Vagina (tissue), 2 donors: ENCODE results near the gene LITAF. TPM values are rescaled to one million over a fixed set of nuclear protein-coding genes. Genes with fewer than 3 reads are reported as not detected.
"Not testable (repeated sequence)": the region's sequence is repeated elsewhere in the genome, so short reads cannot be mapped to it uniquely, and the experiment has no call there.

Experiments
- DNase-seq, 2 donors: peaks; one replicate each; pipeline ENCODE4 v3.0.0-alpha.2; 2017; ENCODE audit errors: extremely low spot score in 2 of 2
- H3K27ac ChIP-seq: fragments of 200-600 bp; sonication (generic); one replicate; pipeline ENCODE4 v1.5.1; 2019
- H3K27me3 ChIP-seq: fragments of 200-600 bp; sonication (generic); one replicate; pipeline ENCODE4 v1.5.1; 2019
- H3K36me3 ChIP-seq, 2 donors: fragments of 200-600 bp; sonication (generic); one replicate each; pipeline ENCODE4 v1.5.1; 2017 to 2019
- H3K4me1 ChIP-seq: fragments of 200-600 bp; sonication (generic); one replicate; pipeline ENCODE4 v1.5.1; 2019
- H3K4me3 ChIP-seq, 2 donors: fragments of 200-600 bp; sonication (generic); 1 replicate in 1 of 2; 2 replicates in 1 of 2; pipeline ENCODE4 v1.5.1; 2016 to 2019
- H3K9me3 ChIP-seq: fragments of 200-600 bp; sonication (generic); one replicate; pipeline ENCODE4 v1.5.1; 2019
- CTCF ChIP-seq, 3 experiments: fragments of 450-650 bp in 2 of 3; fragments of 200-600 bp in 1 of 3; sonication (generic) in 1 of 3; IDR thresholded peaks; one replicate each; pipeline ENCODE4 v1.5.1; 2017 to 2019; ENCODE audit warnings: antibody characterized with exemption in 3 of 3, mild to moderate bottlenecking in 2 of 3, moderate library complexity in 2 of 3
- POLR2A ChIP-seq, 2 donors: fragments of 450-650 bp; IDR thresholded peaks; one replicate each; pipeline ENCODE4 v1.6.1; 2017; ENCODE audit warnings: antibody characterized with exemption in 2 of 2, mild to moderate bottlenecking in 2 of 2, moderate library complexity in 2 of 2
- POLR2AphosphoS5 ChIP-seq, 2 donors: sonication (generic); formaldehyde crosslinking; IDR thresholded peaks; one replicate each; pipeline ENCODE4 v1.9.0; 2017; ENCODE audit warnings: antibody characterized with exemption in 2 of 2, mild to moderate bottlenecking in 2 of 2, low read depth in 1 of 2; ENCODE audit not compliant: insufficient read depth in 1 of 2
- intact Hi-C: fragments of 100-400 bp; cut with DNase I; formaldehyde crosslinking; loops from one replicate; pipeline ENCODE4 v1.15.1; 2023
- total RNA-seq: library from RNA; depleted of rRNA; stranded (reverse); fragments of >200 nt; gene quantifications from one replicate; pipeline ENCODE4 v1.2.3, GENCODE V29; 2016

Gene LITAF
- total RNA-seq, 1 donor from 2014 or later = 111 TPM

GRCh38 chr16:11599579-11599978, 12.9 kb upstream of the LITAF start:
- TF ChIP-seq CTCF (IDR thresholded peaks at IDR 0.05) (no peak), POLR2A (IDR thresholded peaks at IDR 0.05) (no peak), POLR2AphosphoS5 (IDR thresholded peaks at IDR 0.05; ENCODE audit: insufficient read depth in 1 of 2, low read depth in 1 of 2) (no peak)
- peaks cover 46% of the 10 kb centered on the region for H3K4me1 ChIP-seq
- no peak overlapping the region for H3K4me3 ChIP-seq

GRCh38 chr16:11597235-11598095, 10.7 kb upstream of the LITAF start:
- Histone ChIP-seq H3K36me3 (no peaks in the 10 kb centered on the region), H3K27ac (peak overlapping the region; percentile 85), H3K4me1 (peaks cover 33% of the 10 kb centered on the region), H3K4me3 (peak overlapping the region in 1 of 2 donors; percentile 20), H3K9me3 (no peaks in the 10 kb centered on the region), H3K27me3 (no peaks in the 10 kb centered on the region)
- intact Hi-C loops = no loop called here
- no peak for TF ChIP-seq POLR2A (IDR thresholded peaks at IDR 0.05)
- no peak for TF ChIP-seq CTCF (IDR thresholded peaks at IDR 0.05)
- peak in 1 of 2 donors; percentile 63 for TF ChIP-seq POLR2AphosphoS5 (IDR thresholded peaks at IDR 0.05; ENCODE audit: insufficient read depth in 1 of 2, low read depth in 1 of 2)
- DNase-seq = no peak

More at GRCh38 chr16:11599579-11599978, 12.9 kb upstream of the LITAF start:
- H3K27ac ChIP-seq = peak overlapping the region; percentile 85
- DNase-seq = no peak
- no peaks in the 10 kb centered on the region for H3K9me3 ChIP-seq
- H3K36me3 ChIP-seq = no peaks in the 10 kb centered on the region
- intact Hi-C loops = no loop called here
- no peaks in the 10 kb centered on the region for H3K27me3 ChIP-seq

GRCh38 chr16:11596572-11597226, 10.0 kb upstream of the LITAF start:
- Histone ChIP-seq H3K4me3 (no peak overlapping the region), H3K27ac (peak overlapping the region; percentile 85), H3K36me3 (no peaks in the 10 kb centered on the region), H3K9me3 (no peaks in the 10 kb centered on the region), H3K4me1 (peaks cover 33% of the 10 kb centered on the region), H3K27me3 (no peaks in the 10 kb centered on the region)
- TF ChIP-seq CTCF (IDR thresholded peaks at IDR 0.05) (no peak), POLR2AphosphoS5 (IDR thresholded peaks at IDR 0.05; ENCODE audit: insufficient read depth in 1 of 2, low read depth in 1 of 2) (no peak), POLR2A (IDR thresholded peaks at IDR 0.05) (no peak)
- intact Hi-C loops = no loop called here
- no peak for DNase-seq

GRCh38 chr16:11593581-11593980, 6.9 kb upstream of the LITAF start:
- H3K27me3 ChIP-seq = no peaks in the 10 kb centered on the region
- DNase-seq = no peak
- no peak overlapping the region for H3K27ac ChIP-seq
- H3K4me1 ChIP-seq = peaks cover 33% of the 10 kb centered on the region
- H3K9me3 ChIP-seq = no peaks in the 10 kb centered on the region
- H3K36me3 ChIP-seq = no peaks in the 10 kb centered on the region
- intact Hi-C loops = no loop called here
- H3K4me3 ChIP-seq = no peak overlapping the region
- TF ChIP-seq POLR2A (IDR thresholded peaks at IDR 0.05) (no peak), POLR2AphosphoS5 (IDR thresholded peaks at IDR 0.05; ENCODE audit: insufficient read depth in 1 of 2, low read depth in 1 of 2) (no peak), CTCF (IDR thresholded peaks at IDR 0.05) (no peak)

GRCh38 chr16:11593076-11593475, 6.4 kb upstream of the LITAF start:
- H3K4me1 ChIP-seq = peaks cover 29% of the 10 kb centered on the region

GRCh38 chr16:11591630-11592029, 4.9 kb upstream of the LITAF start:
- H3K27ac ChIP-seq, intact Hi-C loops, H3K36me3 ChIP-seq, H3K4me3 ChIP-seq, H3K27me3 ChIP-seq, H3K9me3 ChIP-seq, DNase-seq: not testable (repeated sequence)
- peaks cover 14% of the 10 kb centered on the region for H3K4me1 ChIP-seq

More at GRCh38 chr16:11593076-11593475, 6.4 kb upstream of the LITAF start:
- H3K36me3 ChIP-seq, H3K9me3 ChIP-seq, H3K4me3 ChIP-seq, DNase-seq, H3K27ac ChIP-seq, H3K27me3 ChIP-seq, intact Hi-C loops: not testable (repeated sequence)
